Measurements from ENCODE around the gene SMAD2.

SMAD2 gene

DNA sequence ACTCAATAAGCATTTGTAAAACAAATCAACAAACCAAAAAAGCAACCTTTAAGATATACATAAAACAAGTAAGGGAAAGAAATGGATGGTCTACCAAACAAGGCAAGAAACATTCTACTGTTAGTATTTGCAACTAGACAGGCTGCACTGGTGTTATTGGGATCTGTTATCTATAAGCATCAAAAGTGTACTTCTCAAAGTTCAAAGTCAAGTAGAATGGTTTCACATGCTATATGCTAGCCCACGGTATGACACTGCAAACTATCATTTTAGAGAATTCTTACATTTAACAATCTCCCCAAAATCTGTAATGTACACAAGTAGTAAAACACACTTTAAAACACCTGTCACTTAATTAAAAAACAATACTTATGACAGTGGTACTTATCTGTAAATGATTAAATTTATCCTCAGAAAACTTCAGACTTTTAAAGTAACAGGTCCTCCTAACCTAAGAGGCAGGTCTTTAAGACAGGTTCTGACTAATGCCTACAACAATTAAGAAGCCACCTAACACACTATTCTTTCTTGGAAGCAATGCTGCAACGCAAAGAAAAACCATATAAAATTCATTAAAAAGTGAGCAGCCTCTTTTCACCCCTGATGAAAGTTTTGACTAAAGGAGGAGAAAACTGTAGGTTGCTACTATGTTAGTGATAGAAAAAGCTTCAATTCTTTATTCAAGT is 34.8 kb downstream of the SMAD2 start:
- peaks cover 86% of the 10 kb centered on the region for H3K36me3 Mint-ChIP-seq (ENCODE audit: low read depth)

DNA sequence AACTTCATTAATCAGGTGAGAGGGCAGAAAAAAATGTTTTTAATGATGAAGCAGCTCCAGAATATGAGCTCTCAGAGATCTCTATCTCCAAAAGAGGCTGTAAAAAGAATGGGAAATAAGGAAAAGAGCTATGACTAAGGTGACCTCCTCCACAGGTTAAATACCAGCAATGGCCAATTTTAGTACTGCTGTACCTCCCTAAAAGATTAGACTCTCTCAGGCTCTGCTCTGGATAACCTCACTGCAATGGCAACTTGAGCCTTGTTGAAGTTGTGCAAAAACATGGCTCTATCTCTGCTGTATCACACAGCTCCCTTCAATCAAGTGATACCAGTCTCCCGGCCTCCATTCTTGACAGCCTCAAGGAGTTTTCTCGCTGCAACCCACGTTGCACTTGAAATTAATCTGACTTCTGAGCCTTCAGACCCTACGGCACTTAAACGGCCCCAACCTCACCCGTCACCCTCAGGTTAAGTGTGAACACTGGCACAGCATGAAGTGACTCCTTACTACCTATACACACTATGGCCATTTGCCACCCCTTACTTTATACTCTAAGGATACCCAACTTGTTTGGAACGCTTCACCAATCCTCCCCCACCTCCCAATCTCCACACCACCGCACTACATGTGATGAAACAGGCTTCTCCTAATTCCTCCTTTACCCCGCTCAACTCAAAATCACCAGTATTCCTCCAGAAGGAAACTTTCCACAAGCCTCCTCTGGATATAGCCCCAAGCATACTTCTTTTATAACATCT is 36.3 kb downstream of the SMAD2 start:
- peaks cover 72% of the 10 kb centered on the region for H3K4me1 Mint-ChIP-seq (ENCODE audit: low read depth)
- H3K27me3 Mint-ChIP-seq: no peaks in the 10 kb centered on the region
- H3K9me3 Mint-ChIP-seq: no peaks in the 10 kb centered on the region
- H3K4me3 Mint-ChIP-seq: no peak overlapping the region
- peaks cover 87% of the 10 kb centered on the region for H3K36me3 Mint-ChIP-seq (ENCODE audit: low read depth)
- DNase-seq: no peak
- peak overlapping the region; percentile 23 for H3K27ac Mint-ChIP-seq

More for the DNA sequence above, 34.8 kb downstream of the SMAD2 start:
- Mint-ChIP-seq H3K27ac (peak overlapping the region; percentile 47), H3K4me1 (ENCODE audit: low read depth) (peaks cover 80% of the 10 kb centered on the region), H3K9me3 (no peaks in the 10 kb centered on the region), H3K27me3 (no peaks in the 10 kb centered on the region), H3K4me3 (no peak overlapping the region)
- DNase-seq: no peak

DNA sequence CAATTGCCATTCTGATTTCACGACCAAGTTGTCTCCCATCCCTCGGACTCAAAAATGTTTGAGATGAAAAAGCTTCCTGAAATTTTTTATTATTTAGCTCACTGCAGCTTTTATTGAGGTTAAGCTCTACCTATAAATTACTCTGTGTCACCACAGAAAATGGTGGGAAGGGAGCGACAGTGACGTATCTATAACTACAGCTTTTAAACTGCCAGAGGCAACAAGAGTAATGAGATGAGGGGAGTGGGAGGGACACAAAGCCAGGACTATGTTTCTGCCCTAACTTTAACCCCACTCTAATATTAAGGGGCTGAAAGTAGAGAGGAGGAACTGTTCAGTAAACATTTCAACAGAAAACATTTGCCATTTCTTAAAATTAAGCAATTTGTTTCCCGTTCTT is 37.4 kb downstream of the SMAD2 start:
- Mint-ChIP-seq H3K27ac (no peak overlapping the region), H3K4me3 (no peak overlapping the region), H3K36me3 (ENCODE audit: low read depth) (peaks cover 87% of the 10 kb centered on the region), H3K4me1 (ENCODE audit: low read depth) (peaks cover 72% of the 10 kb centered on the region), H3K27me3 (no peaks in the 10 kb centered on the region), H3K9me3 (no peaks in the 10 kb centered on the region)
- no peak for DNase-seq

DNA sequence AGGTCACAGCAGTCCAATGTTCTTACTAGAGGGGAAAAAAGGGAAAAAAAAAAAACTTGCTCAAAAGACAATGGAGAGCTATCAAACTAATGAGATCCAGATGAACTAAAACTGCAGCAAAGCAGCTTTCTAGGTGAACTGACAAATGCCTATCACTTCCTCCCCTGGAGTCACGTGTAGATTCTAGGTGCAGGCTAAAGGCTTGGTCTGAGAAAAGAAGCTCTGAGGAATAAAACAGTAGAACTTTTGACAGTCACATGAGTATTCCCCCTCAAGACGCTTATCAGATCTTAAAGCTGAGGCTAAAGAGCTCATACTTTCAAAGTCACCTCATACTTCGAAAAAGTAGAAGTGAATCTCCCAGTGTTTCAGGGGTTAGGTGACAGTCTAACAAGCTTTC is 42.3 kb downstream of the SMAD2 start:
- H3K4me1 Mint-ChIP-seq (ENCODE audit: low read depth): peaks cover 58% of the 10 kb centered on the region
- H3K27ac Mint-ChIP-seq: no peak overlapping the region
- H3K4me3 Mint-ChIP-seq: no peak overlapping the region
- no peak for DNase-seq
- H3K9me3 Mint-ChIP-seq: peaks cover 4% of the 10 kb centered on the region
- H3K36me3 Mint-ChIP-seq (ENCODE audit: low read depth): peaks cover 84% of the 10 kb centered on the region
- no peaks in the 10 kb centered on the region for H3K27me3 Mint-ChIP-seq

DNA sequence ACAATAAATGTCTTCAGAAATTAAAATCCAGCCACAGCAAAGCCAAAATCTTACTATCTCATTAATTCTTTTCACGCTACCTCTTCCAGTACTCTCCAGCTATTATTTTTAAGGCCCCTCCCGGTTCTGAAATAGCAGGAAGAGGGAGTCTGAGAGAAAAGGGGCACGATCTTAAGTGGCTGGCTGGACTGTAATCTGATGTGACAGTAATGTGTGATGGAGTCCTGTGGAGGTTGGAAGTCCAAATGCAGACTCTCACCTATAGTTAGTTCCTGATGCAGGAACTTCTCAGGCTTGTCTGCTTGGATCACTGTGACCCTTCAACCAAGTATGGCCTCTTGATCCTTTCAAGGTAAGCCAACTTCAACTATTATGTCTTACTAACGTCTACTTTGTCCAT is 43.2 kb downstream of the SMAD2 start:
- Mint-ChIP-seq H3K36me3 (ENCODE audit: low read depth) (peaks cover 87% of the 10 kb centered on the region), H3K27ac (no peak overlapping the region), H3K27me3 (no peaks in the 10 kb centered on the region), H3K9me3 (peaks cover 4% of the 10 kb centered on the region), H3K4me1 (ENCODE audit: low read depth) (peaks cover 55% of the 10 kb centered on the region), H3K4me3 (no peak overlapping the region)
- no peak for DNase-seq

DNA sequence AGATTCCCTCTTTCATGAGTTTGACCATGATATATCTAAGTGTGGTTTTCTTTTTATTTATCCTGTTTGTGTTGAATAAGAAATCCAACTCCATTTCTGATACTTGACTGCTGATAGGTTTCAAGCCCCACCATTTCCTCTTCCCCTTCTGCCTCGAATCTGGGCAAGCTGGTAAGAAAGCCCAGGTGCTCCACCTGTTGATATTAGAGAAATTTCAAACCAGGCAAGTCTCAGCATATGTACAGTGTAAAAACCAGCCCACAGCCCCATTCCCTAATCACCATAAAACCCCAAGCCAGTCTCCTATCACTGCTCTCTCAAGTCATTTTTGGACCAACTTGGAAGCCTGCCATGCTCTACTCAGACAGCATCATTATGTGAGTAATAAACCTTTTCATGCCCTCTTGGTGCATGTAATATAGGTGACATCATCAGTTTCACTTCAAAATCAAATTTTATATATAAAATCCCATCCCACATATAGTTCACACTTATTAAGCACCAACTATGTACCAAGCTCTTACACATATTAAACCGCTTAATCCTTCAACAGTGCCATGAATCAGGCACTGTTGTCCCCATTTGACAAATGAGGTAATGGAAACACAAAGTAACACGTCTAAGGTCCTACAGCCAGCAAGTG is 46.6 kb downstream of the SMAD2 start:
- H3K36me3 Mint-ChIP-seq (ENCODE audit: low read depth): peaks cover 94% of the 10 kb centered on the region
- peak overlapping the region; percentile 89 for H3K27ac Mint-ChIP-seq
- no peak for DNase-seq
- no peak overlapping the region for H3K4me3 Mint-ChIP-seq
- peaks cover 55% of the 10 kb centered on the region for H3K4me1 Mint-ChIP-seq (ENCODE audit: low read depth)
- no peaks in the 10 kb centered on the region for H3K27me3 Mint-ChIP-seq
- peaks cover 6% of the 10 kb centered on the region for H3K9me3 Mint-ChIP-seq

DNA sequence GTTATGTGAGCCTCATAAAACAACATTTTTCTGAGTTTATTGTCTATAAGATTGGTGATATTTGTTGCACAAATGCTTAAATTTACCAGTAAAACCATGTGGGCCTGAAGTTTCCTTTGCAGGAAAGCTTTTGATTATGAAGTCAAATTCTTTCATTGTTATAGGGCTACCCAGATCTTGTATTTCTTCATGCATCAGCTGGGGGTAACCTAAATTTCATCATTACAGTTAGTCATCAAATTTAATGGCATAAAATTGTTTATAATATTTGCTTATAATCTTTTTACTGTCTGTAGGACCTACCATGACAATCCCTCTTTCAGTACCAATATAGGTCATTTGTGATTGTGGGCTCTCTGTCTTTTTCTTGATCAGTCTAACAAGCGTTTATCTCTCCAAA is 47.8 kb downstream of the SMAD2 start:
- no peak overlapping the region for H3K4me3 Mint-ChIP-seq
- peaks cover 54% of the 10 kb centered on the region for H3K4me1 Mint-ChIP-seq (ENCODE audit: low read depth)
- no peak for DNase-seq
- H3K27ac Mint-ChIP-seq: no peak overlapping the region
- peaks cover 6% of the 10 kb centered on the region for H3K9me3 Mint-ChIP-seq
- no peaks in the 10 kb centered on the region for H3K27me3 Mint-ChIP-seq
- peaks cover 88% of the 10 kb centered on the region for H3K36me3 Mint-ChIP-seq (ENCODE audit: low read depth)

DNA sequence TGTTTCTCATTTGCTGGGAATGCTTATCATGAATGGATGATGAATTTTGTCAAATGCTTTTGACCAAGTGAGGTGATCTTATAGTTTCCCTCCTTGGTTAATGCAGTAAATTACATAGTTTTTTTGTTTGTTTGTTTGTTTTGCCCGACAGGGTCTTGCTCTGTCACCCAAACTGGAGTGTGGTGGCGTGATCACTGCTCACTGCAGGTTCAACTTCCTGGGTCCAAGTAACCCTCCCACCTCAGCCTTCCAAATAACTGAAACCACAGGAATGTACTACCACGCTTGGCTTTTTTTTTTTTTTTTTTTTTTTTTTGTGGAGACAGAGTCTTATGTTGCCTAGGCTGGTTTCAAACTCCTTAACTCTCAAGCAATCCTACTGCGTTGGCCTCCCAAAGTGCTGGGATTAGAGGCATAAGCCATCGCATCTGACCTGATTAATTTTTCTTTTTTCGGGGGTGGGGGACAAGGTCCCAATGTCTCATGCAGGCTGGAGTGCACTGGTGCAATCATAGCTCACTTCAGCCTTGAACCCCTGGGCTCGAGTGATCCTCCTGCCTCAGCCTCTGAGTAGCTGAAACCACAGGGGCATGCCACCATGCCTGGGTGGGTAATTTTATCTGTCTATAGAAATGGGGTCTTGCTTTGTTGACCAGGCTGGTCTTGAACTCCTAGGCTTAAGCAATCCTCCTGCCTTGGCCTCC is 48.6 kb downstream of the SMAD2 start:
- peaks cover 83% of the 10 kb centered on the region for H3K36me3 Mint-ChIP-seq (ENCODE audit: low read depth)
- no peak for DNase-seq
- no peak overlapping the region for H3K27ac Mint-ChIP-seq
- no peak overlapping the region for H3K4me3 Mint-ChIP-seq
- no peaks in the 10 kb centered on the region for H3K27me3 Mint-ChIP-seq
- H3K9me3 Mint-ChIP-seq: peaks cover 6% of the 10 kb centered on the region
- peaks cover 51% of the 10 kb centered on the region for H3K4me1 Mint-ChIP-seq (ENCODE audit: low read depth)

DNA sequence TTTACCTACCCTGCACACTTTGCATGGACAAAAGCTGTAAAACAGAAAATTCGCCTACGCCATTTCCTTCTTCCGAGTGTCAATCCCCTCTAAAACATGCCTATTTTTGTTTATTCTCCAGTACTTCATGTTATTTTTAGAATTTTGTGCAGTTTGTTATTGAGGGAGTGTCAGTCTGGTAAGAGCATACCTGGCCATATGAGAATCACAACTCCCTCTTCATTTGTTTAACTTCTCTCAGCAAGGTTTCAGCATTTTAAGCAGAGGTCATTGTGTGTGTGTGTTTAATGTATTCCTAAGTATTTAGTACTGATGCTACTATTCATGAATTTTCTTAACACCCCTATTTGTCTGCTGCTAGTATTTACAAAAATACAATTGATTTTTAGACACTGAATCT is 49.4 kb downstream of the SMAD2 start:
- peaks cover 53% of the 10 kb centered on the region for H3K4me1 Mint-ChIP-seq (ENCODE audit: low read depth)
- H3K27ac Mint-ChIP-seq: no peak overlapping the region
- no peak for DNase-seq
- no peaks in the 10 kb centered on the region for H3K27me3 Mint-ChIP-seq
- no peak overlapping the region for H3K4me3 Mint-ChIP-seq
- peaks cover 80% of the 10 kb centered on the region for H3K36me3 Mint-ChIP-seq (ENCODE audit: low read depth)
- peaks cover 6% of the 10 kb centered on the region for H3K9me3 Mint-ChIP-seq

DNA sequence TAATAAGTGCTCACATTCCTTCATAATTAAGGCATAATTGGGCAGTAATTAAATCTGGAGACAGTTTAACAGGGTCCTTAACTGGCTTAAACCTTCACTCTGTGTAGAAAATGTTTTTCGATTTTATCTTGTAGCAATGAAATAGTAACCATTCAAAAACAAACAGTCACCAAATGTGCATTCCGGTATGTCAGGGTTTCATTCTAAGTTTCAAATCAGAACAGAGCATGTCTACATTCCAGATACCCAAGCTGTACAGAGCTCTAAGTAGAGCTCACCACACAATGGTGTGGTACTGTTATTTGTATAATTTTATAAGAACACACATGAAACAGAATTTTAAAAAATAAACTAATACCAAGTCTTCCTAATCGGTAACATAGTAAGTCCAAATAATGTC is 52.6 kb downstream of the SMAD2 start:
- no peak overlapping the region for H3K4me3 Mint-ChIP-seq
- no peaks in the 10 kb centered on the region for H3K27me3 Mint-ChIP-seq
- H3K4me1 Mint-ChIP-seq (ENCODE audit: low read depth): peaks cover 57% of the 10 kb centered on the region
- H3K9me3 Mint-ChIP-seq: peaks cover 2% of the 10 kb centered on the region
- H3K36me3 Mint-ChIP-seq (ENCODE audit: low read depth): peaks cover 79% of the 10 kb centered on the region
- no peak overlapping the region for H3K27ac Mint-ChIP-seq
- DNase-seq: no peak

DNA sequence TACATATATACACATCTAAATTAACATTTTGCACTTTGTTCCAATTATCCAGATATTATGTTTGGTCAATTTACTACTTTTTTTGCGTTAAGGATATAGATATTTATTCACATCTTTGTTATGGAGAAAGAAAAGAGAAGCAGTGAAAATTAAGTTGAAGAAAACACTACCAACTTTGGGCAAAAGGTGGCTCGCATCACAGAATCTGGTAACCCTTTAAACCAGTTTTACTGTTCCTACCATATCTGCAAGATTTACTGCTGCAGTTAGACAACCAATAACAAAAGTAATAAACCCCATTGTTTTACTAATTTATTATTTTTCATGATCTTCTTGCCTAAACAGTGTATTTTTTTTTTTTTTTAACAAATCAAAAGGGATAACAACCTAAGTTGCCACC is 53.6 kb downstream of the SMAD2 start:
- Mint-ChIP-seq H3K4me1 (ENCODE audit: low read depth) (peaks cover 64% of the 10 kb centered on the region), H3K27ac (no peak overlapping the region), H3K4me3 (no peak overlapping the region), H3K9me3 (peaks cover 2% of the 10 kb centered on the region), H3K27me3 (no peaks in the 10 kb centered on the region), H3K36me3 (ENCODE audit: low read depth) (peaks cover 71% of the 10 kb centered on the region)
- DNase-seq: no peak

DNA sequence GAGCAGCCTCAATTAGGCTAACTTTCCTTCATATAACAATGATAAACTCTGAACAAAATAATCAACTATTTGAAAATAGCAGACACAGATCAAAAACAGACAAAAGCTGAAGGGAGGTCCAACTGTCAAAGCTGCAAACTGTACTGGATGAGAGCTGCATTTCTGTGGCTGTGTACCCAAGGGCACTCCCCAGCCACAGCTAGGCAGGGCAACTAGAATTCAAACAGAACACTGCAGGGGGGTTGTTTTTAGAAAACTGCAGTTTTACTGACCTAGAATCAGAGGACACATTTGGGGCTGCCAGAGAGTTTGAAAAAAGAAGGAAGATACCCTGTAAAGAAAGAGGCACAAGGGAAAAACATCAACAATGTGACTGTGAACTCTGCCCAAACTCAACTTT is 56.8 kb downstream of the SMAD2 start:
- H3K27ac Mint-ChIP-seq: peak overlapping the region; percentile 83
- peaks cover 58% of the 10 kb centered on the region for H3K36me3 Mint-ChIP-seq (ENCODE audit: low read depth)
- no peak for DNase-seq
- peaks cover 71% of the 10 kb centered on the region for H3K4me1 Mint-ChIP-seq (ENCODE audit: low read depth)
- H3K27me3 Mint-ChIP-seq: no peaks in the 10 kb centered on the region
- no peaks in the 10 kb centered on the region for H3K9me3 Mint-ChIP-seq
- no peak overlapping the region for H3K4me3 Mint-ChIP-seq

DNA sequence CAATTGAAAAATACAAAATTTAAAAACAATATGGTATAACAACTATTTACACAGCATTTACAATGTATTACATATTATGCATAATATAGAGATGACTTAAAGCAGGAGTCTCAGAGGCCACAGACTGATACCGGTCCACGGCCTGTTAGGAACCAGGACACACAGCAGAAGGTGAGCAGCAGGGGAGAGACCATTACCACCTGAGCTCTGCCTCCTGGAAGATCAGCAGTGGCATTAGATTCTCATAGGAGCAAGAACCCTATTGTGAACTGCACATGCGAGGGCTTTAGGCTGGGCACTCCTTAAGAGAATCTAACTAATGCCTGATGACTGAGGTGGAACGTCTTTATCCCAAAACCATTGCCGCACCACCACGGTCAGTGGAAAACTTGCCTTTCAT is 58.0 kb downstream of the SMAD2 start:
- Mint-ChIP-seq H3K4me1 (ENCODE audit: low read depth) (peaks cover 62% of the 10 kb centered on the region), H3K4me3 (no peak overlapping the region), H3K9me3 (no peaks in the 10 kb centered on the region), H3K36me3 (ENCODE audit: low read depth) (peaks cover 65% of the 10 kb centered on the region), H3K27ac (no peak overlapping the region), H3K27me3 (no peaks in the 10 kb centered on the region)
- DNase-seq: no peak

DNA sequence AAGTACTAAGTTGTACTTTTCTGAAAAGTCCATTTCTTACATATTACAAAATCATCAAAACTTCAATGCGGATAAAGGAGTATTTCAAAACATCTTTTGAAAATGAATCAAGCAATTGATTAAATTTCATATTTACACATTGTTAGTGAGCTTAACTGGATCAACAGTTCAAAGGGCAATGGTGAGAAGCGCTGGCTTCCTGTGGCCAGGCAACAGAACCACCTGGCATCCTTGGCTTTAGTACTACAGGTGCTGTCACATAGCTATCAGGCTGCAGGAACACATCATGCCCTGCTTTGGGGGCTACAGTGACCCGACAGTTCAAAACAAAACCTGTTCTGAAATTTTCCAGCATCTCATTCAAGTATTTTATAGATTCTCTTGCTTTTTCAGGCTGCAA is 59.2 kb downstream of the SMAD2 start:
- no peaks in the 10 kb centered on the region for H3K27me3 Mint-ChIP-seq
- peak overlapping the region; percentile 69 for H3K27ac Mint-ChIP-seq
- no peak overlapping the region for H3K4me3 Mint-ChIP-seq
- no peaks in the 10 kb centered on the region for H3K9me3 Mint-ChIP-seq
- no peak for DNase-seq
- peaks cover 56% of the 10 kb centered on the region for H3K4me1 Mint-ChIP-seq (ENCODE audit: low read depth)
- H3K36me3 Mint-ChIP-seq (ENCODE audit: low read depth): peaks cover 68% of the 10 kb centered on the region

Measured in activated T-cell treated with anti-CD3 and anti-CD28 coated beads, Interleukin-2, amount 50 U/mL, for 24 hours (primary cell).